ENCODE measurements around the gene CYBA.

The CYBA gene

DNA sequence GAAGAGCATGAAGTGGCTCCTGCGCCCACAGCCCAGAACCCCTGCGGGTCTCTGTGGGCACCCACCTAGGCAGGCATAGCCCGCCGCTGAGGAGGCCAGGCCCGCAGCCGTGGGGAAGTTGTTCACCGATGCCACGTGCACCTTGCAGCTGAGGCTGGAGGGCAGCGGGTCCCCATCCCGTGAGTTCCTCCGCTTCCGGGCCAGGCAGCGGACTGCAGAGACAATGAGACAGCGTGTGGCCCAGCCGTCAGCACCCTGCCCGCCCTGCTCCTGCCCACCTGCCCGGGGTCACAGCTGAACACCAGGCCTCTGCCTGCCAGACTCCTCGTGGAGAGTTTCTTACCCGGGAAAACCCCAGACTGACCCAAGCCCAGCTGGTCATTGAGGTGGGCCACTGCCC is 6.5 kb upstream of the CYBA start:
- H3K27ac ChIP-seq, result no peak overlapping the region
- DNase-seq, result no peak
- H3K27me3 ChIP-seq, result peaks cover 0 to 1% of the 10 kb centered on the region in 2 donors
- peaks cover 0 to 9% (median 5%) of the 10 kb centered on the region in 4 donors for H3K4me1 ChIP-seq
- no peaks in the 10 kb centered on the region for H3K9me3 ChIP-seq
- no peak overlapping the region for H3K4me3 ChIP-seq
- peaks cover 17 to 60% (median 43%) of the 10 kb centered on the region in 3 donors for H3K36me3 ChIP-seq
- TF ChIP-seq, protein P1, sequence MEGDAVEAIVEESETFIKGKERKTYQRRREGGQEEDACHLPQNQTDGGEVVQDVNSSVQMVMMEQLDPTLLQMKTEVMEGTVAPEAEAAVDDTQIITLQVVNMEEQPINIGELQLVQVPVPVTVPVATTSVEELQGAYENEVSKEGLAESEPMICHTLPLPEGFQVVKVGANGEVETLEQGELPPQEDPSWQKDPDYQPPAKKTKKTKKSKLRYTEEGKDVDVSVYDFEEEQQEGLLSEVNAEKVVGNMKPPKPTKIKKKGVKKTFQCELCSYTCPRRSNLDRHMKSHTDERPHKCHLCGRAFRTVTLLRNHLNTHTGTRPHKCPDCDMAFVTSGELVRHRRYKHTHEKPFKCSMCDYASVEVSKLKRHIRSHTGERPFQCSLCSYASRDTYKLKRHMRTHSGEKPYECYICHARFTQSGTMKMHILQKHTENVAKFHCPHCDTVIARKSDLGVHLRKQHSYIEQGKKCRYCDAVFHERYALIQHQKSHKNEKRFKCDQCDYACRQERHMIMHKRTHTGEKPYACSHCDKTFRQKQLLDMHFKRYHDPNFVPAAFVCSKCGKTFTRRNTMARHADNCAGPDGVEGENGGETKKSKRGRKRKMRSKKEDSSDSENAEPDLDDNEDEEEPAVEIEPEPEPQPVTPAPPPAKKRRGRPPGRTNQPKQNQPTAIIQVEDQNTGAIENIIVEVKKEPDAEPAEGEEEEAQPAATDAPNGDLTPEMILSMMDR (IDR thresholded peaks at IDR 0.05), result no peak
- intact Hi-C loops (cut with DNase I; ENCODE audit: low total_unique reads), result no loop called here

DNA sequence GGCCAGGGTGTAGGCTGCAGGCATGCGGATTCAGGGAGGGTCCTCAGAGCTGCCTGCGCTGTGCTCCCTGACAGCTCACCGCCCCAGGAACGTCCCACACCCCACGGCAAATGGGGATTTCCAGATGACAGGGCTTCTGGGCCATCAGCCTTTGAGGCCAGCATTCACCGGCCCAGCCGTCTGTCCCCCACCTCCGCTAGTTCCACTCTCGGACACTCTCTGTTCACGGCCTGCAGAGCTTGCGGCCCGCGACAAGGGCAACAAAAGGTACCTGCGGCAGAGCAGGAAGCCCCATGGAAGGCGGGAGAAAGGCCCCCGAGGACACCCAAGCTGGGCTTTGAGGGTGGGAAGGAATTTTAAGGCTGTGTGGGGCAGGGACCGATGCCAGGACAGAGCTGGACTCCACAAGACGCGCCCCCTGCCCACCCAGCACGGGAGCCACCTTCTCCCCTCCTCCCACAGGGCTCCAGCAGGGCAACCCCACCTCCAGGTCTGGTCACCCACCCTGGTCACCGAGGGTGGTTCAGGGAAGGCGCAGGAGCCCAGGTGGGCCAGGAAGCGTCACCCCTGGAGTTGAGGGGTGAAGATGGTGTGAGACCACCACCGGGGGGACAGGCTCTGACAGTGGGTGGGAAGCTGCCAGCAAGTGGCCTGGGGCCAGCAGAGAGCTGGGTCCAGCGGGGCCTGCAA is 5.6 kb upstream of the CYBA start:
- TF ChIP-seq, protein P1 (IDR thresholded peaks at IDR 0.05), result no peak
- no peak for DNase-seq
- intact Hi-C loops (cut with DNase I; ENCODE audit: low total_unique reads), result no loop called here
- Histone ChIP-seq H3K4me1 (peaks cover 0 to 6% (median 1%) of the 10 kb centered on the region in 4 donors), H3K4me3 (no peak overlapping the region), H3K27me3 (peaks cover 0 to 7% of the 10 kb centered on the region in 2 donors), H3K9me3 (no peaks in the 10 kb centered on the region), H3K36me3 (peaks cover 17 to 69% (median 43%) of the 10 kb centered on the region in 3 donors), H3K27ac (no peak overlapping the region)

DNA sequence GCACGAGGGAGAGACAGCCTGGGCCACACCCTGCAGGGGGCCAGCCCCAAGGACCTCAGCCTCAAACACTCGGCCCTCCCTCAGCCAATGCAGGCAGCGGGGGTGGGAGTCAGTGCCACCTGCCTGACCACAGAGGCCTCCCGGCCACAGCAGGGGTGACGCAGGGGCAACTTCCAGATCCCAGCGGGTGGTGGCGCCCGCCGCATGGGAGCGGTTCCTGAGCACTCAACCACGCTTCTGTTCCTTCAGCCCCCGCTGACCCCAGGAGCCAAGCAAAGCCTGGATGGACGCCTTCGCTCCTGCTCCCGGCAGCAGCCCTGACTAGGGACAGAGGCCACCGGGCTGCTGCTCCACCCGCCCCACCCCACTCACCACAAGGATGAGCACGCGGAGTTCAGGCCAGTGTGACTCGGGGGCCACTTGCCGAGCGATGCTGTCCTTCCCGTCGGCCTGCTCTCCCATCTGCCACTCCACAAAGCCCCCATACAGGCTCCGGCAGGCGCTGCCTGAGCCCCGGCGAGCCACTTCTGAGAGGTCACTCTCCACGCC is 5.0 kb upstream of the CYBA start:
- Histone ChIP-seq H3K9me3 (no peaks in the 10 kb centered on the region), H3K27me3 (peaks cover 0 to 13% of the 10 kb centered on the region in 2 donors), H3K36me3 (peaks cover 17 to 69% (median 43%) of the 10 kb centered on the region in 3 donors), H3K4me3 (no peak overlapping the region), H3K27ac (no peak overlapping the region), H3K4me1 (peaks cover 0 to 10% (median 7%) of the 10 kb centered on the region in 4 donors)
- intact Hi-C loops (cut with DNase I; ENCODE audit: low total_unique reads), result no loop called here
- TF ChIP-seq, protein P1 (IDR thresholded peaks at IDR 0.05), result no peak
- DNase-seq, result no peak

DNA sequence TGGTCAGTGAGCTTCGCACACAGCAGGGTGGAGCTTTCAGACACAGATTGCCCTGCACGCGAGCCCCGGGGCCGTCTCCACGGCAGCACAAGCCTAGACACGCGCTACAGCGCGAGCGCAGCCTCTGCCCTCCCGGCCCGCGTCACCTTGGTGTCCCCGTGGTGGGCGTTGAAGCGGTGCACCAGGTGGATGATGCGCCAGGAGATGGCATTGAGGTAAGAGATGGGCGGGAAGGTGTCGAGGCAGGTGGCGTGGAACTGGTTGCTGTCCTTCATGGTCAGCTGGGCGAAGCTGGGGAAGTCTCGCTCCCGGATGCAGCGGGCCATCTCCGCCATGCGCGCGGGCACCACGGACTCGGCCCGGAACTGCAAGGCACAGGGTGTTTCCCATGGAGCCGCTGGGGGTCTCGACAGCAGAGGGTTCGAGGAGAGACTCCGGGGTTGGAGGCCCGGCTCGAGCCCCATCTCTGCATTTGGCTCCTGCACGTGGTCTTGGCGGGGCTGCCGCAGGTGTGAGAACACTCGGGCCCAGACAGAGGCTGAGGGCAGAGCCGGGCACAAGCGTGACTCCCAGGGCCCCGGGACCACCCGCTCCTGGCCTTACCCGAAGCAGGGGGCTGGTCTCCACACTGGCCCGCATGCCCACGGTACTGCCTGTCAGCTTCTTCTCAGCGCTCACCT is 4.3 kb upstream of the CYBA start:
- no peaks in the 10 kb centered on the region for H3K9me3 ChIP-seq
- no peak overlapping the region for H3K27ac ChIP-seq
- H3K4me3 ChIP-seq, result no peak overlapping the region
- no peak for DNase-seq
- TF ChIP-seq, protein P1 (IDR thresholded peaks at IDR 0.05), result no peak
- peaks cover 17 to 69% (median 43%) of the 10 kb centered on the region in 3 donors for H3K36me3 ChIP-seq
- intact Hi-C loops (cut with DNase I; ENCODE audit: low total_unique reads), result no loop called here
- H3K27me3 ChIP-seq, result peaks cover 0 to 13% of the 10 kb centered on the region in 2 donors
- peaks cover 0 to 16% (median 10%) of the 10 kb centered on the region in 4 donors for H3K4me1 ChIP-seq

DNA sequence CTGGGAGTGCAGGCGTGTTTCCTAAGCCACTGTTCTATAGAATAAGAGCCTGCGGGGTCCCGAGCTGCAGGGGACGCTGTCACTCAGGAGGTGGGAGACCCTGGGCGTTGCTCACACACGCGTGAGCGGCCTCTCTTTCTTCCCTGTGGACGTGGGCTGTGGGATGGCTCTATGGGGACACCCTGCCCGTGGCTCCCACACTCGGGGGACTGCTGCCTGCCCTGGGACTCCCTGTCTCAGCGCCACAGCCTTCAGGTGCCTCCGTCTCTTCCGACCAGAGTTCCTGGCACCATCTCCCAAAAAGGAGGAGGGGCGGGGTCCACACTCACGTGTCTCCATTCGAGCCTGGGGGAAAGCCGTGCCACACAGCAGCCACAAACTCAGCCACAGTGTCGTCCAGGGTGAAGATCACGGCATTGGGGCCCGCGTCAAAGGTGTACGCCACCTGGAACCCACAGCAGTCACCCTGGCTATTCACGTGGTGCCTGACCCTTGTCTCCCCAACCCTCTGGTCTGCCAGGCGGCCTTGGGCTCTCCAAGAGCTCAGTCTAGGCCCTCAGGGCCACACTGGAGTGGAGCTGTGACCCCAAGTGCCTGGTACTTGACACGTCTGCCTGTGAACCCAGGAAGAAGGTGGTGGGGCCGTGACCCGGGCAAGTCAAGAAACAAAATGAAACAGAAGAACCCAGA is 3.7 kb upstream of the CYBA start:
- peaks cover 0 to 13% of the 10 kb centered on the region in 2 donors for H3K27me3 ChIP-seq
- H3K36me3 ChIP-seq, result peaks cover 17 to 69% (median 43%) of the 10 kb centered on the region in 3 donors
- TF ChIP-seq, protein P1 (IDR thresholded peaks at IDR 0.05), result no peak
- H3K27ac ChIP-seq, result no peak overlapping the region
- H3K4me3 ChIP-seq, result no peak overlapping the region
- no peak for DNase-seq
- H3K9me3 ChIP-seq, result no peaks in the 10 kb centered on the region
- H3K4me1 ChIP-seq, result peaks cover 0 to 22% (median 13%) of the 10 kb centered on the region in 4 donors
- intact Hi-C loops (cut with DNase I; ENCODE audit: low total_unique reads), result no loop called here
